IMR-90 (cell line): ENCODE measurements around the gene NHSL2.

Experiments used
- CEBPB ChIP-seq: IDR thresholded peaks from 2 replicates; pipeline ENCODE4 v1.6.1; 2012; ENCODE audit warnings: low read depth, low read length, improper control_type of control experiment
- CHD1 ChIP-seq: IDR thresholded peaks from 2 replicates; pipeline ENCODE4 v1.6.1; 2012; ENCODE audit warnings: low read depth, low read length, improper control_type of control experiment
- MAFK ChIP-seq: IDR thresholded peaks from 2 replicates; pipeline ENCODE4 v1.6.1; 2012; ENCODE audit warnings: low read depth, low read length, improper control_type of control experiment
- MXI1 ChIP-seq: IDR thresholded peaks from 2 replicates; pipeline ENCODE4 v1.6.1; 2012; ENCODE audit warnings: low read depth, mild to moderate bottlenecking, low read length, moderate library complexity, borderline replicate concordance
- NFE2L2 ChIP-seq: fragments of 150-350 bp; IDR thresholded peaks from 2 replicates; pipeline ENCODE4 v1.6.1; 2016; ENCODE audit warnings: low read depth, mild to moderate bottlenecking, low read length
- POLR2A ChIP-seq: IDR thresholded peaks from 2 replicates; pipeline ENCODE4 v1.6.1; 2012; ENCODE audit warnings: mild to moderate bottlenecking, low read depth, low read length
- RAD21 ChIP-seq: IDR thresholded peaks from 2 replicates; pipeline ENCODE4 v1.6.1; 2012; ENCODE audit warnings: low read length, improper control_type of control experiment
- RFX5 ChIP-seq: IDR thresholded peaks from 2 replicates; pipeline ENCODE4 v1.8.0; 2012; ENCODE audit warnings: low read depth, mild to moderate bottlenecking, low read length, moderate library complexity
- SMC3 ChIP-seq: fragments of 150-350 bp; IDR thresholded peaks from 2 replicates; pipeline ENCODE4 v1.6.1; 2016; ENCODE audit warnings: low read depth, mild to moderate bottlenecking, antibody characterized with exemption, low read length, moderate library complexity
- TF ChIP-seq, protein P1 (sequence below): conservative IDR thresholded peaks from 2 replicates; pipeline ENCODE4 v1.5.1; 2012; ENCODE audit warnings: mild to moderate bottlenecking, low read depth, low read length, improper control_type of control experiment
- TF ChIP-seq, protein P2 (sequence below): fragments of 150-350 bp; IDR thresholded peaks from 2 replicates; pipeline ENCODE4 v1.6.1; 2016; ENCODE audit warnings: low read depth, mild to moderate bottlenecking, low read length, moderate library complexity, borderline replicate concordance

DNA sequence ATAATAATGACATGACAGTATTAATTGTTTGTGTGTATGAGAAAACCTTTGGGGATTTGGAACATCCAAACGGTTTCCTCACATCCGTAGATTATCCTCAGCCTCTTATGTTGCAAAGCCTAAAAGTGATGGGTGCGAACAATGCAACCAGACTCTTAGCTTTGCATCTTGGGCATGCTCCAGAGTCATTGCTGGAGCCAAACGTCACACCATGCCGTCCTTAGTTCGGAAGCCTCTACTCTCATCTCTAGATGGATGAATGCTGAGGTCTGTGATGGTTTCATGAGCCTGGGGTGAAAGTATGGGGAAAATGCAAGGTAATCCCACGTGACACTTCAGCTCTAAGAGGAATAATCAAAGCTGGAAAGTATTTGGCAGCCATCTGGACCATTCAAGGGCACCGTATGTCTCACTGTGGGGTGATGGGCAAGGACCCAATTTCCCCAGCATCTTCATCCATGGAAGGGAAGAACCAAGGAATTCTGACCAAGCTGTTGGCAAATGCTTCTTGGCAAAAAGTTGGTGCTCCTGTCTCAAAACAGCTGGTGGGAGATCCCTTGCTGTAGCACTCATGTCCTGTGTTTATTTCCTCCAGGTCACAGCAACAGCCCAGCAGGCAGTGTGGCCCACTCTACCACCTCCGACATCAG is 227.3 kb downstream of the NHSL2 start:
- TF ChIP-seq, protein P1, sequence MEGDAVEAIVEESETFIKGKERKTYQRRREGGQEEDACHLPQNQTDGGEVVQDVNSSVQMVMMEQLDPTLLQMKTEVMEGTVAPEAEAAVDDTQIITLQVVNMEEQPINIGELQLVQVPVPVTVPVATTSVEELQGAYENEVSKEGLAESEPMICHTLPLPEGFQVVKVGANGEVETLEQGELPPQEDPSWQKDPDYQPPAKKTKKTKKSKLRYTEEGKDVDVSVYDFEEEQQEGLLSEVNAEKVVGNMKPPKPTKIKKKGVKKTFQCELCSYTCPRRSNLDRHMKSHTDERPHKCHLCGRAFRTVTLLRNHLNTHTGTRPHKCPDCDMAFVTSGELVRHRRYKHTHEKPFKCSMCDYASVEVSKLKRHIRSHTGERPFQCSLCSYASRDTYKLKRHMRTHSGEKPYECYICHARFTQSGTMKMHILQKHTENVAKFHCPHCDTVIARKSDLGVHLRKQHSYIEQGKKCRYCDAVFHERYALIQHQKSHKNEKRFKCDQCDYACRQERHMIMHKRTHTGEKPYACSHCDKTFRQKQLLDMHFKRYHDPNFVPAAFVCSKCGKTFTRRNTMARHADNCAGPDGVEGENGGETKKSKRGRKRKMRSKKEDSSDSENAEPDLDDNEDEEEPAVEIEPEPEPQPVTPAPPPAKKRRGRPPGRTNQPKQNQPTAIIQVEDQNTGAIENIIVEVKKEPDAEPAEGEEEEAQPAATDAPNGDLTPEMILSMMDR, result no peak
- TF ChIP-seq RFX5, result no peak
- no peak for TF ChIP-seq POLR2A
- no peak for TF ChIP-seq RAD21
- no peak for TF ChIP-seq MXI1
- no peak for TF ChIP-seq NFE2L2
- TF ChIP-seq, protein P2, sequence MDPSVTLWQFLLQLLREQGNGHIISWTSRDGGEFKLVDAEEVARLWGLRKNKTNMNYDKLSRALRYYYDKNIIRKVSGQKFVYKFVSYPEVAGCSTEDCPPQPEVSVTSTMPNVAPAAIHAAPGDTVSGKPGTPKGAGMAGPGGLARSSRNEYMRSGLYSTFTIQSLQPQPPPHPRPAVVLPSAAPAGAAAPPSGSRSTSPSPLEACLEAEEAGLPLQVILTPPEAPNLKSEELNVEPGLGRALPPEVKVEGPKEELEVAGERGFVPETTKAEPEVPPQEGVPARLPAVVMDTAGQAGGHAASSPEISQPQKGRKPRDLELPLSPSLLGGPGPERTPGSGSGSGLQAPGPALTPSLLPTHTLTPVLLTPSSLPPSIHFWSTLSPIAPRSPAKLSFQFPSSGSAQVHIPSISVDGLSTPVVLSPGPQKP, result no peak
- TF ChIP-seq CEBPB, result no peak
- no peak for TF ChIP-seq MAFK
- TF ChIP-seq SMC3, result no peak
- TF ChIP-seq CHD1, result no peak
